K562 (cell line): ENCODE measurements around the gene MED20. TPM values are rescaled to one million over a fixed set of nuclear protein-coding genes. Genes with fewer than 3 reads are reported as not detected.
A peak's percentile ranks its signal among the peaks of the same experiment; 100 is the strongest.

Experiments used
- CEBPB ChIP-seq: fragments of 450-650 bp; IDR thresholded peaks from 2 replicates; pipeline ENCODE4 v1.6.1; 2016; ENCODE audit warnings: missing genetic modification characterization, missing compliant biosample characterization
- DACH1 ChIP-seq: fragments of 450-650 bp; IDR thresholded peaks from 2 replicates; pipeline ENCODE4 v1.6.1; 2018; ENCODE audit not compliant: partially characterized antibody
- POLR2AphosphoS5 ChIP-seq: IDR thresholded peaks from 2 replicates; pipeline ENCODE4 v1.6.1; 2011; ENCODE audit warnings: mild to moderate bottlenecking, low read depth, low read length, moderate library complexity; ENCODE audit not compliant: control insufficient read depth, insufficient read depth
- REST ChIP-seq, 2 experiments: fragments of 450-650 bp; formaldehyde crosslinking in 1 of 2; IDR thresholded peaks; 2 replicates each; pipeline versions ENCODE4 v1.4.0 to v1.6.1; 2014 to 2020; ENCODE audit warnings: mild to moderate bottlenecking in 2 of 2, borderline replicate concordance in 1 of 2, low read depth in 1 of 2
- TOE1 ChIP-seq, 2 experiments: fragments of 450-650 bp in 1 of 2; sonication (generic) in 1 of 2; formaldehyde crosslinking in 1 of 2; IDR thresholded peaks; 2 replicates each; pipeline versions ENCODE4 v1.7.1 to v1.8.0; 2016 to 2022; ENCODE audit warnings: borderline replicate concordance in 2 of 2, mild to moderate bottlenecking in 2 of 2, antibody characterized with exemption in 1 of 2, inconsistent platforms in 1 of 2, low read depth in 1 of 2, missing genetic modification reagents in 1 of 2, moderate library complexity in 1 of 2
- VEZF1 ChIP-seq: fragments of 200-800 bp; sonication (Bioruptor generic); IDR thresholded peaks from 2 replicates; pipeline ENCODE4 v1.6.1; 2017; ENCODE audit warnings: missing genetic modification characterization, missing compliant biosample characterization
- polyA plus RNA-seq, 8 experiments: library from polyadenylated mRNA; depleted of rRNA in 4 of 8; stranded (reverse) in 5 of 8; unstranded in 3 of 8; fragments of >200 nt; fragmentation: Nextera tagmentation in 2 of 8; fragmentation: Illumina TruSeq in 1 of 8; extraction: Ambion mirVana in 2 of 8; extraction: Trizol in 1 of 8; gene quantifications; 2 replicates each; pipeline versions ENCODE4 v1.2.1 to v1.2.3, GENCODE V29; 2011 to 2014; ENCODE audit warnings: inconsistent platforms in 1 of 8, missing spikeins in 1 of 8
- total RNA-seq, 7 experiments: library from RNA; depleted of rRNA in 6 of 7; stranded (reverse); fragments of >200 nt in 6 of 7; fragmentation: Illumina TruSeq in 2 of 7; extraction: Trizol in 2 of 7; gene quantifications; 2 replicates each; pipeline versions ENCODE4 v1.2.1 to v1.2.3, GENCODE V29; 2011 to 2021; ENCODE audit warnings: low replicate concordance in 1 of 7
- TF ChIP-seq, protein P1 (sequence below): sonication (generic); formaldehyde crosslinking; IDR thresholded peaks from 2 replicates; pipeline ENCODE4 v1.8.0; 2022; ENCODE audit warnings: mild to moderate bottlenecking, missing genetic modification reagents
- TF ChIP-seq, protein P2 (sequence below): sonication (generic); formaldehyde crosslinking; IDR thresholded peaks from 2 replicates; pipeline ENCODE4 v1.8.0; 2022; ENCODE audit warnings: mild to moderate bottlenecking, missing genetic modification reagents, borderline replicate concordance
- TF ChIP-seq, protein P3 (sequence below): fragments of 250-450 bp; sonication (Bioruptor Pico); IDR thresholded peaks from 2 replicates; pipeline ENCODE4 v1.8.0; 2021; ENCODE audit warnings: moderate library complexity, mild to moderate bottlenecking, inconsistent platforms

Gene MED20
- total and polyA plus RNA-seq, 9 of the 15 experiments (the other 6 are each of a cell fraction or from before 2014, with no cell fraction given), result 27.3 to 80.9 (median 46.0) TPM

DNA sequence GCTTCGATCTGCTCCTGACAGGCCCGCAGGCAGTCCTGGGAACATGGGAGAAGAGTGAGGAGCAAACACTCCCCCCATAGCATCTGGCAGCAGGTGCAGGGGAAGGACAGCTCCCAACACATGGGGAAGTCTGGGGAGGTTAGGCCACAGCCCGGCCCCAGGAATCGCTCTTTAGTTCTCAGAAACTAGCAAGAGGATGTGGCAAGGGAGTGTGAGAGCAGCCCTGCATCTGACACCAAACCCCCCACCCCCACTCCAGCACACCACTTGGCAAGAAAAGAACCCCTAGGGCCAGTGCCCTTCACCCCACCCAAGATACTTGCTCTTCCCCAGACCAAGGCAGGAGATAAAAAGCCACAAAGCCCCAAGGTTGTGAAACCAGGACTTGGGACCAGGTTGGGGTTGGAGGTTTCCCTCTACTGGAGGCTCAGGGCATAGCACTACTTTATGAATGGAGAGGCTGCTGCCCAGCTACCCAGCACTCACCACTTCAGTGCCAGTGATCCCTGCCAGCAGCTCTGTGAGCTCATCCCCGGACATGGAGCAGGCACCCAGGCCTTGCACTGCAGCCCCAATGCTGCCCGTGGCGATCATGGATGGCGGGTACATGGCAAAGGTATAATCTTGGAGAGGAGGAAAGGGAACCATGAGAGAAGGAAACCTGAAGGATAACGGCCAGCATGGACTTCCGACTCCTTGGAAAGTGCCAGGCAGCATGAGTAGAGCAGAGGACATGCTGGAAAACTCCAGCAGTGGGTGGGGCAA, 15.3 kb upstream of the MED20 start (continued):
- TF ChIP-seq, protein P1, sequence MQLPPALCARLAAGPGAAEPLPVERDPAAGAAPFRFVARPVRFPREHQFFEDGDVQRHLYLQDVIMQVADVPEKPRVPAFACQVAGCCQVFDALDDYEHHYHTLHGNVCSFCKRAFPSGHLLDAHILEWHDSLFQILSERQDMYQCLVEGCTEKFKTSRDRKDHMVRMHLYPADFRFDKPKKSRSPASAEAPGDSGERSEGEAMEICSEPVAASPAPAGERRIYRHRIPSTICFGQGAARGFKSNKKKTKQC (CRISPR knock-in tag), result peak; percentile 88; the same call in 1 of the 2 replicates
- TF ChIP-seq REST (IDR thresholded peaks at IDR 0.05; ENCODE audit: borderline replicate concordance) (peak; percentile 82; the same call in 1 of the 2 replicates), REST (CRISPR knock-in tag; IDR thresholded peaks at IDR 0.05; ENCODE audit: low read depth) (peak; percentile 57), DACH1 (peak; percentile 15), POLR2AphosphoS5 (peak; percentile 83), TOE1 (IDR thresholded peaks at IDR 0.05; ENCODE audit: borderline replicate concordance) (no peak), TOE1 (CRISPR knock-in tag; IDR thresholded peaks at IDR 0.05; ENCODE audit: borderline replicate concordance, low read depth) (peak; percentile 92; the same call in 1 of the 2 replicates), CEBPB (tag) (peak; percentile 99), VEZF1 (CRISPR knock-in tag) (peak; percentile 93)
- TF ChIP-seq, protein P2, sequence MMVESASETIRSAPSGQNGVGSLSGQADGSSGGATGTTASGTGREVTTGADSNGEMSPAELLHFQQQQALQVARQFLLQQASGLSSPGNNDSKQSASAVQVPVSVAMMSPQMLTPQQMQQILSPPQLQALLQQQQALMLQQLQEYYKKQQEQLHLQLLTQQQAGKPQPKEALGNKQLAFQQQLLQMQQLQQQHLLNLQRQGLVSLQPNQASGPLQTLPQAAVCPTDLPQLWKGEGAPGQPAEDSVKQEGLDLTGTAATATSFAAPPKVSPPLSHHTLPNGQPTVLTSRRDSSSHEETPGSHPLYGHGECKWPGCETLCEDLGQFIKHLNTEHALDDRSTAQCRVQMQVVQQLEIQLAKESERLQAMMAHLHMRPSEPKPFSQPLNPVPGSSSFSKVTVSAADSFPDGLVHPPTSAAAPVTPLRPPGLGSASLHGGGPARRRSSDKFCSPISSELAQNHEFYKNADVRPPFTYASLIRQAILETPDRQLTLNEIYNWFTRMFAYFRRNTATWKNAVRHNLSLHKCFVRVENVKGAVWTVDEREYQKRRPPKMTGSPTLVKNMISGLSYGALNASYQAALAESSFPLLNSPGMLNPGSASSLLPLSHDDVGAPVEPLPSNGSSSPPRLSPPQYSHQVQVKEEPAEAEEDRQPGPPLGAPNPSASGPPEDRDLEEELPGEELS (CRISPR knock-in tag), result 0 out of 2 replicates have a peak, but pooled peaks have one; percentile 55
- TF ChIP-seq, protein P3, sequence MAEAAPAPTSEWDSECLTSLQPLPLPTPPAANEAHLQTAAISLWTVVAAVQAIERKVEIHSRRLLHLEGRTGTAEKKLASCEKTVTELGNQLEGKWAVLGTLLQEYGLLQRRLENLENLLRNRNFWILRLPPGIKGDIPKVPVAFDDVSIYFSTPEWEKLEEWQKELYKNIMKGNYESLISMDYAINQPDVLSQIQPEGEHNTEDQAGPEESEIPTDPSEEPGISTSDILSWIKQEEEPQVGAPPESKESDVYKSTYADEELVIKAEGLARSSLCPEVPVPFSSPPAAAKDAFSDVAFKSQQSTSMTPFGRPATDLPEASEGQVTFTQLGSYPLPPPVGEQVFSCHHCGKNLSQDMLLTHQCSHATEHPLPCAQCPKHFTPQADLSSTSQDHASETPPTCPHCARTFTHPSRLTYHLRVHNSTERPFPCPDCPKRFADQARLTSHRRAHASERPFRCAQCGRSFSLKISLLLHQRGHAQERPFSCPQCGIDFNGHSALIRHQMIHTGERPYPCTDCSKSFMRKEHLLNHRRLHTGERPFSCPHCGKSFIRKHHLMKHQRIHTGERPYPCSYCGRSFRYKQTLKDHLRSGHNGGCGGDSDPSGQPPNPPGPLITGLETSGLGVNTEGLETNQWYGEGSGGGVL (CRISPR knock-in tag), result no peak
